Measurements from ENCODE around the gene SEMA3G.

The SEMA3G gene

DNA sequence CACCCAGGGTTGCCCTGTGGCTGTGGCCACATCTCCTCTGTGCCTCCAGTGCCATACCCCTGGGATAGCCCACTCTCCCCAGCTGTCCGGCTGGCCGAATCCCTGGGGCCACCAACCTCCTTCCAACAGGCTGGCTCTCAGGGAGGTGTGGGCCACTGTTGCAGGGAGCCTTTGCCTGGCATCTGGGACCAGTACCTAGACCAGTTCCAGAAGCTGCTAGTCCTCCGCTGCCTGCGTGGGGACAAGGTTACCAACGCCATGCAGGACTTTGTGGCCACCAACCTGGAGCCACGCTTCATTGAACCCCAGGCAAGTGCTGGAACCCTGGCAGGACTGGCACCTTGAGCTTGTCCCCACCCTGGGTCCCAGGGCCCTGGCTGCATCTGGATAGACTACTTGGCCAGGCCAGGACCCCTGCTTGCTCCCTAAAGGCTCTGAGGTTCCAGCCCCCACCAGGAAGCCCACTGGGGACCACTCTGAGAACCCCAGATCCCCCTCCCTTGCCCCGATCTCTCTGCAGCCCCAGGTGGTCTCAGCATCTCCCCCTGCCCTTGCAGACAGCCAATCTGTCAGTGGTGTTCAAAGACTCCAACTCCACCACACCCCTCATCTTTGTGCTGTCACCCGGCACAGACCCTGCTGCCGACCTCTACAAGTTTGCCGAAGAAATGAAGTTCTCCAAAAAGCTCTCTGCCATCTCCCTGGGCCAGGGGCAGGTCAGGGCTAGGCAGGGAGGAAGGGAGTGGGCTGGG is 50.0 kb downstream of the SEMA3G start:
- no peak for TF ChIP-seq ZFX (IDR thresholded peaks at IDR 0.05)
- TF ChIP-seq, protein P1, sequence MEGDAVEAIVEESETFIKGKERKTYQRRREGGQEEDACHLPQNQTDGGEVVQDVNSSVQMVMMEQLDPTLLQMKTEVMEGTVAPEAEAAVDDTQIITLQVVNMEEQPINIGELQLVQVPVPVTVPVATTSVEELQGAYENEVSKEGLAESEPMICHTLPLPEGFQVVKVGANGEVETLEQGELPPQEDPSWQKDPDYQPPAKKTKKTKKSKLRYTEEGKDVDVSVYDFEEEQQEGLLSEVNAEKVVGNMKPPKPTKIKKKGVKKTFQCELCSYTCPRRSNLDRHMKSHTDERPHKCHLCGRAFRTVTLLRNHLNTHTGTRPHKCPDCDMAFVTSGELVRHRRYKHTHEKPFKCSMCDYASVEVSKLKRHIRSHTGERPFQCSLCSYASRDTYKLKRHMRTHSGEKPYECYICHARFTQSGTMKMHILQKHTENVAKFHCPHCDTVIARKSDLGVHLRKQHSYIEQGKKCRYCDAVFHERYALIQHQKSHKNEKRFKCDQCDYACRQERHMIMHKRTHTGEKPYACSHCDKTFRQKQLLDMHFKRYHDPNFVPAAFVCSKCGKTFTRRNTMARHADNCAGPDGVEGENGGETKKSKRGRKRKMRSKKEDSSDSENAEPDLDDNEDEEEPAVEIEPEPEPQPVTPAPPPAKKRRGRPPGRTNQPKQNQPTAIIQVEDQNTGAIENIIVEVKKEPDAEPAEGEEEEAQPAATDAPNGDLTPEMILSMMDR (conservative IDR thresholded peaks at IDR 0.05) = no peak
- H3K27ac ChIP-seq = no peak overlapping the region

DNA sequence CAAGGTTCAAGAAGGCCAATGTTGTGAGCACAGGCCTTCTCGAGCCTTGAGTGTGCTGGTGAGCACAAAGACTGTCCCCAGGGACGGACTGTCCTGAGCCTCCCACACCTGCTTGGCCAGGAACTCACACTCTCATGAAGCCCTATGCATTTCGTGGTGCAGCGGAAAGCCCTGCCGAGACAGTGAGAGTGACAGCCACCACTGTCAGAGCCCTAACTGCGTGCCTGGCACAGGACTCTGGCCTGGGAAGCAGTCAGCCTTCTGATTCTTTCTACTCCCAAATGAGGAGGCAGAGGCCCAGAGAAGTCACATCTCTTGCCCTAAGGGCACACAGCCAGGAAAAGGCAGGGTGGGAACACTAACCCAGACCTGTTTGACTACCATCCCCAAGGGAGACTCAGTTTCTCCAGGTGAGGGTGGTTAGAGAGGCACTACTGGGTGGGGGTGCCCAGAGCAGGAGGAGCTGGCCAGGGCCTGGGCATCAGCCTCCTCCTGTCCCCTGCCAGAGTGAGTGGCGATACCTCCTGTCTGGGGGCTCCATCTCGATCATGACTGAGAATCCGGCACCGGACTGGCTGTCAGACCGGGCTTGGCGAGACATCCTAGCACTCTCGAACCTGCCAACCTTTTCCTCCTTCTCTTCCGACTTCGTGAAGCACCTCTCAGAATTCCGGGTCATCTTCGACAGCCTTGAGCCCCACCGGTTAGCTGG is 50.8 kb downstream of the SEMA3G start:
- TF ChIP-seq, protein P1 (conservative IDR thresholded peaks at IDR 0.05) = no peak
- no peak for TF ChIP-seq ZFX (IDR thresholded peaks at IDR 0.05)
- H3K27ac ChIP-seq = no peak overlapping the region

DNA sequence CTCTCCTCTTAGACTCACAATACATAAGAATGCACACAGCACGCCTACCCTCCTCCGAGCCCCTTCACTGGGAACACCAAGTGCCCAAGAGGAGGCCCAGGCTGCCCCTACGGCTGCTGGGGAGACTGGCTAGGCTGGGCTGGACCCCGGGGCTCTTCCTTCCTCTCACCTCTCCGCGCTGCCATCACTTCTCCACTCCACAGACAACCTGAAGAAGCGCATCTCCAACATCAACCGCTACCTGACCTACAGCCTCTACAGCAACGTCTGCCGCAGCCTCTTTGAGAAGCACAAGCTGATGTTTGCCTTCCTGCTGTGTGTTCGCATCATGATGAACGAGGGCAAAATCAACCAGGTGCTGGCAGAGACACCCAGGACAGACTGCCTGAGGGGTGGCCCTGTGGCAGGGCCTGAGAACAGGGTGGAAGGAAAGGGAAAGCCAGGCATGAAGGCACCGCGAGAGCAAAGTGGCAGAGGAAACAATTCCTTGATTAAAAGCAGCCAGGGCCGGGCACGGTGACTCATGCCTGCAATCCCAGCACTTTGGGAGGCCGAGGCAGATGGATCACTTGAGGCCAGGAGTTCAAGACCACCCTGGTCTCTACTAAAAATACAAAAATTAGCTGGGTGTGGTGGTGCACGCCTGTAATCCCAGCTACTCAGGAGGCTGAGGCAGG is 51.6 kb downstream of the SEMA3G start:
- H3K27ac ChIP-seq = no peak overlapping the region
- TF ChIP-seq ZFX (IDR thresholded peaks at IDR 0.05) = no peak
- TF ChIP-seq, protein P1 (conservative IDR thresholded peaks at IDR 0.05) = no peak

DNA sequence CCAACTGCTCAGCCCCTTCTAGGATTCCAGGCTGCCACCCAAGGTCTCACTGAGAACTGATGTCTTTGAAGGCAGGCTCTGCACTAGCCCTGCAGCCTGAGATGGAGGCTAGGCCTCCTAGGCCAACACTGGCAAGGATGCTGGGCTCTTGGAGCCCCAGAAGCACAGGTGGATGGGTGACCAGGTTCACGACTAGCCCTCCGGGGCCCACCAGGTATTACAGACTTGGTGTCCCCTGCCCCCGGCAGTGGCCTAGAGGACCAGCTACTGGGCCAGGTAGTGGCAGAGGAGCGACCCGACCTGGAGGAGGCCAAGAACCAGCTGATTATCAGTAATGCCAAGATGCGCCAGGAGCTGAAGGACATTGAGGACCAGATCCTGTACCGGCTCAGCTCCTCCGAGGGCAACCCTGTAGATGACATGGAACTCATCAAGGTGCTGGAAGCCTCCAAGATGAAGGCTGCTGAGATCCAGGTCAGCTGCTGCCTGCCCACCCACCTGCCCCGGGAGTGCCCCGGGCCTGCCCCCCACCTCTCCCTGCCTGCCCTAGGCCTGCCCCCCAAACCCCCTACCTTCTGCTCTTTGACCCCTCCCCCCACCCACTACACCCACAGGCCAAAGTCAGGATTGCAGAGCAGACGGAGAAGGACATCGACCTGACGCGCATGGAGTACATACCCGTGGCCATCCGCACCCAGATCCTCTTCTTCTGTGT is 52.5 kb downstream of the SEMA3G start:
- no peak overlapping the region for H3K27ac ChIP-seq
- TF ChIP-seq ZFX (IDR thresholded peaks at IDR 0.05) = no peak
- TF ChIP-seq, protein P1 (conservative IDR thresholded peaks at IDR 0.05) = no peak

DNA sequence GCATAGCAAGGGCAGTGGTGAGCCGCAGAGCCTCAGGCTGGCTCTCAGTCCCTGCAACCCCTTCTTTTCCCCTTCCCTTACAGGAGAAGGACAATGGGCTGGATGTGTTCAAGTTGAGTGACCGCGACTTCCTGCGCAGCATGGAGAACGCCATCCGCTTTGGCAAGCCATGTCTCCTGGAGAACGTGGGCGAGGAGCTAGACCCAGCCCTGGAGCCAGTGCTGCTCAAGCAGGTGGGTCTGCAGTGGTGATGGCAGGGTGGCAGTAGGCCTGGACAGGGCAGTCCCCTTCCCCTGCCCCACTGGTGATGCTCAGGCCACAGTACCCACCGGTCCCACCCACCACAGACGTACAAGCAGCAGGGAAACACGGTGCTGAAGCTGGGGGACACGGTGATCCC is 53.8 kb downstream of the SEMA3G start:
- TF ChIP-seq ZFX (IDR thresholded peaks at IDR 0.05) = no peak
- TF ChIP-seq, protein P1 (conservative IDR thresholded peaks at IDR 0.05) = no peak
- H3K27ac ChIP-seq = no peak overlapping the region

DNA sequence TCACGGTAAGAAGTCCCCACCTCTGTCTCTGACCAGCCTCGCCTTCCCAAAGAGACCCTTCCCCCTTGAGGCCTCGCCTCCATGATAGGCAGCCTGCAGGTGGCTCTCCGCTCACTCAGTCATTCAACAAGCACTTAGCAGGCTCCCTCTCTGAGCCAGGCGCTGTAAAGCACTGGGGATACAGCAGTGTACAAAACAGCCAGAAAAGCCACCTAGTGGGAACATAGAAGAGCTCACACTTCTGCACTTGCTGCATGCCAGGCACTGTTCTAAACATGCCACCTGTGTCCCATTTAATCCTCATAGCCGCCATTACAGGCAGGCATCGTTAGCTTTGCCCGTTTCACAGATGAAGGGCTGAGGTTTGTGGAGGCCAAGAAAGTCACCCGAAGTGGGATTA is 56.0 kb downstream of the SEMA3G start:
- TF ChIP-seq, protein P1 (conservative IDR thresholded peaks at IDR 0.05) = no peak
- no peak for TF ChIP-seq ZFX (IDR thresholded peaks at IDR 0.05)
- no peak overlapping the region for H3K27ac ChIP-seq

Data from C4-2B (cell line).